ENCODE results near the gene EIF1. TPM values are rescaled to one million over a fixed set of nuclear protein-coding genes. Genes with fewer than 3 reads are reported as not detected.
A peak's percentile ranks its signal among the peaks of the same experiment; 100 is the strongest.

The EIF1 gene
- total RNA-seq, 4 donors from 2014 or later: 222 to 842 (median 375) TPM

GRCh38 chr17:41736983-41737679, 48.4 kb downstream of the EIF1 start:
- no peak overlapping the region for H3K4me3 ChIP-seq
- no peaks in the 10 kb centered on the region for H3K9me3 ChIP-seq
- H3K4me1 ChIP-seq: peaks cover 16 to 21% of the 10 kb centered on the region in 2 donors
- in situ Hi-C loops (cut with MboI; ENCODE audit: low sequenced_read_pairs in 4 of 4): loop anchor here (5.0 kb wide), 1 partner anchor 65 kb away; no protein-coding TSS in a partner anchor
- H3K36me3 ChIP-seq: no peaks in the 10 kb centered on the region
- H3K27ac ChIP-seq: no peak overlapping the region
- ATAC-seq (no peak), DNase-seq (no peak)
- TF ChIP-seq CTCF (IDR thresholded peaks at IDR 0.05 in 4 of 5, conservative IDR thresholded peaks at IDR 0.05 in 1 of 5): no peak
- no peak for TF ChIP-seq POLR2A (IDR thresholded peaks at IDR 0.05)
- H3K27me3 ChIP-seq: peaks cover 53 to 55% (median 54%) of the 10 kb centered on the region in 3 donors
- intact Hi-C loops (cut with DNase I; ENCODE audit: low total_unique reads): loop anchor here (2.0 to 5.0 kb wide), 2 partner anchors 38 to 130 kb away; partner anchors contain the start of gene KLHL11

GRCh38 chr17:41737680-41738023, 49.0 kb downstream of the EIF1 start:
- H3K36me3 ChIP-seq: no peaks in the 10 kb centered on the region
- H3K27ac ChIP-seq: no peak overlapping the region
- ATAC-seq: peak in 1 of 2 donors; percentile 18
- TF ChIP-seq POLR2A (IDR thresholded peaks at IDR 0.05) (no peak), CTCF (IDR thresholded peaks at IDR 0.05 in 4 of 5, conservative IDR thresholded peaks at IDR 0.05 in 1 of 5) (no peak)
- intact Hi-C loops (cut with DNase I; ENCODE audit: low total_unique reads): loop anchor here (1.0 to 5.0 kb wide), 3 partner anchors 37 to 130 kb away; partner anchors contain the start of gene KLHL11
- H3K9me3 ChIP-seq: no peaks in the 10 kb centered on the region
- peaks cover 48 to 50% (median 49%) of the 10 kb centered on the region in 3 donors for H3K27me3 ChIP-seq
- H3K4me1 ChIP-seq: peaks cover 16 to 21% of the 10 kb centered on the region in 2 donors
- DNase-seq: no peak
- no peak overlapping the region for H3K4me3 ChIP-seq
- in situ Hi-C loops (cut with MboI; ENCODE audit: low sequenced_read_pairs in 4 of 4): loop anchor here (5.0 kb wide), 1 partner anchor 65 kb away; no protein-coding TSS in a partner anchor

GRCh38 chr17:41738077-41738800, 49.6 kb downstream of the EIF1 start:
- ATAC-seq (peak; percentile 73 to 93), DNase-seq (peak; percentile 55 to 71)
- in situ Hi-C loops (cut with MboI; ENCODE audit: low sequenced_read_pairs in 4 of 4) (loop anchor here (5.0 kb wide), 1 partner anchor 64 kb away; no protein-coding TSS in a partner anchor), intact Hi-C loops (cut with DNase I; ENCODE audit: low total_unique reads) (loop anchor here (1.0 to 5.0 kb wide), 2 partner anchors 63 to 129 kb away; partner anchors contain the start of gene KLHL11)
- H3K4me1 ChIP-seq: peaks cover 16 to 21% of the 10 kb centered on the region in 2 donors
- no peaks in the 10 kb centered on the region for H3K9me3 ChIP-seq
- no peak overlapping the region for H3K27ac ChIP-seq
- peaks cover 43 to 44% (median 43%) of the 10 kb centered on the region in 3 donors for H3K27me3 ChIP-seq
- TF ChIP-seq POLR2A (IDR thresholded peaks at IDR 0.05) (no peak), CTCF (IDR thresholded peaks at IDR 0.05 in 4 of 5, conservative IDR thresholded peaks at IDR 0.05 in 1 of 5) (peak; percentile 96 to 99 (median 98))
- H3K36me3 ChIP-seq: no peaks in the 10 kb centered on the region
- H3K4me3 ChIP-seq: no peak overlapping the region

- Histone ChIP-seq H3K27me3 (peaks cover 38 to 41% (median 38%) of the 10 kb centered on the region in 3 donors), H3K9me3 (no peaks in the 10 kb centered on the region), H3K36me3 (no peaks in the 10 kb centered on the region), H3K4me3 (no peak overlapping the region), H3K27ac (no peak overlapping the region), H3K4me1 (peaks cover 16 to 19% of the 10 kb centered on the region in 2 donors)
- TF ChIP-seq POLR2A (IDR thresholded peaks at IDR 0.05) (no peak), CTCF (IDR thresholded peaks at IDR 0.05 in 4 of 5, conservative IDR thresholded peaks at IDR 0.05 in 1 of 5) (no peak)
- ATAC-seq: no peak
- DNase-seq: no peak
- intact Hi-C loops (cut with DNase I; ENCODE audit: low total_unique reads): loop anchor here (1.0 to 5.0 kb wide), 2 partner anchors 63 to 129 kb away; partner anchors contain the start of gene KLHL11
- in situ Hi-C loops (cut with MboI; ENCODE audit: low sequenced_read_pairs in 4 of 4): loop anchor here (5.0 kb wide), 1 partner anchor 64 kb away; no protein-coding TSS in a partner anchor
Observed at GRCh38 chr17:41738801-41739112, 50.1 kb downstream of the EIF1 start.

Measured in gastrocnemius medialis (tissue), 4 donors.